Stimulated activated naive CD8-positive, alpha-beta T cell treated with anti-CD3 and anti-CD28 coated beads, Interleukin-15, Interleukin-2, amounts not matched to agents 100 ng/mL and 50 ng/mL, for 24 hours (primary cell): ENCODE results near the gene MAGI1.
"Not testable (repeated sequence)": the region's sequence is repeated elsewhere in the genome, so short reads cannot be mapped to it uniquely, and the experiment has no call there.

Experiments used
- H3K27ac Mint-ChIP-seq: one replicate; pipeline ENCODE4 v1.8.0; 2021; ENCODE audit warnings: mild to moderate bottlenecking, mixed read lengths
- H3K27me3 Mint-ChIP-seq: one replicate; pipeline ENCODE4 v1.8.0; 2021; ENCODE audit warnings: mixed read lengths
- H3K36me3 Mint-ChIP-seq: one replicate; pipeline ENCODE4 v1.8.0; 2021; ENCODE audit warnings: low read depth, mixed read lengths
- H3K4me1 Mint-ChIP-seq: one replicate; pipeline ENCODE4 v1.8.0; 2021; ENCODE audit warnings: low read depth, mixed read lengths
- H3K4me3 Mint-ChIP-seq: one replicate; pipeline ENCODE4 v1.8.0; 2021; ENCODE audit warnings: mild to moderate bottlenecking, mixed read lengths
- H3K9me3 Mint-ChIP-seq: one replicate; pipeline ENCODE4 v1.8.0; 2021; ENCODE audit warnings: mixed read lengths

MAGI1 gene

DNA sequence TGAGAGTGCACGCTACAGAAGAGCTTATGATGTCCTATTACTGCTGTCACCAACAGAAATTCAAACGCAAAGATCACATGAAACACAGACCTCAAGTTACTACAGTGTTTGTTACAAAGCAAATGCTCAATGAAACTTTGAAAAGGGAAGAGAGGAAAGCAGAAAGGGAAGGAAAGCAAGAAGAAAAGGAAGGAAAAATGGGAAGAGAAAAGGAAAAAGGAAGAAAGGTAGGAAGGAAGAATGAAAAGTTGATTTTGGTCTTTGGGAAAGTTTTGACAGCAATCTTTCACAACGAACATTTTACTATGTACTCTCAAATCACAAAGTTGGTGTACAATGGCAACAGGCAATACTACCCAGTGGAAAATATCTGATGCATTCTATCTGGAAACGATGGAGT, 514.8 kb downstream of the MAGI1 start:
- Mint-ChIP-seq H3K9me3 (no peaks in the 10 kb centered on the region), H3K36me3 (no peaks in the 10 kb centered on the region), H3K27me3 (no peaks in the 10 kb centered on the region), H3K4me3 (no peak overlapping the region), H3K4me1 (no peaks in the 10 kb centered on the region), H3K27ac (no peak overlapping the region)

DNA sequence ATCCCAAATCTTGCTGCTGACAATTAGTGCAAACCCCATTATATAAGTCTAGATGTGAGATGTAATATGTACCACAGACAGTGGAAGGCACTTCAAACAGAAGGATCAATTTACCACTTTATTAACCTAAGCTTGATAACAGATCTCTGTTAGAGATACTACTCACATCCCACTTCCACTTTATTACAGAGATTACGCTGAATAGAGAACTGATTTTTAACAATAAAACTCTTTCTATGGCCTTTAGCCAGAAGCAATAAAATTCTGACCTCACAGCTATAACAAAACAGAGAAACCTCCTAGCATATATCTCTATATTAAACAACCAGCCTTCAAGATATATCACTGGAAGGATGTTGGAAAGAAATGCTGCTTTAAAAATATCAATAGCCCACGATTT, 517.7 kb downstream of the MAGI1 start:
- Mint-ChIP-seq H3K36me3 (no peaks in the 10 kb centered on the region), H3K4me3 (no peak overlapping the region), H3K4me1 (no peaks in the 10 kb centered on the region), H3K27ac (no peak overlapping the region), H3K9me3 (peaks cover 8% of the 10 kb centered on the region), H3K27me3 (no peaks in the 10 kb centered on the region)

DNA sequence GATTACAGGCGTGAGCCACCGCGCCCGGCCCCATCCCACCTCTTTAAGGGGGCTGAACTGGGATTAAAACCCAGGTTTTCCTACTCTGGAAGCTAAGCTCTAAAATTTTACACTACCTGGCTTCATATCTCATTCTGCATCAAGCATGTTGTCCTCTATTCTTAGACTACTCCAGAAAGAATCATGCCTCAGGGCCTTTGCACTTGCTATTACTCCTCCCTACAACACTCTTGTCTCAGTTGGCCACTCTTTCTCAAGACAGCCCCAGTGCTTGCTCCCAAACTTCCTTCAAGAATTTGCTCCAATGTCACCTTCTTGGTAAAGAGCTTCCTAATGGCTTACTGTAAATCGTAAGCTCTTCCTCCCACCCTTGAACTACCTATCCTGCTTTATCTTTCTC, 521.7 kb downstream of the MAGI1 start:
- Mint-ChIP-seq H3K27ac (no peak overlapping the region), H3K4me1 (no peaks in the 10 kb centered on the region), H3K36me3 (no peaks in the 10 kb centered on the region), H3K4me3 (no peak overlapping the region), H3K27me3 (no peaks in the 10 kb centered on the region), H3K9me3 (peaks cover 8% of the 10 kb centered on the region)

DNA sequence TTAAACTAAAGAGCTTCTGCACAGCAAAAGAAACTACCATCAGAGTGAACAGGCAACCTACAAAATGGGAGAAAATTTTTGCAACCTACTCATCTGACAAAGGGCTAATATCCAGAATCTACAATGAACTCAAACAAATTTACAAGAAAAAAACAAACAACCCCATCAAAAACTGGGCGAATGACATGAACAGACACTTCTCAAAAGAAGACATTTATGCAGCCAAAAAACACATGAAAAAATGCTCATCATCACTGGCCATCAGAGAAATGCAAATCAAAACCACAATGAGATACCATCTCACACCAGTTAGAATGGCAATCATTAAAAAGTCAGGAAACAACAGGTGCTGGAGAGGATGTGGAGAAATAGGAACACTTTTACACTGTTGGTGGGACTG, 524.4 kb downstream of the MAGI1 start:
- H3K36me3 Mint-ChIP-seq, H3K9me3 Mint-ChIP-seq, H3K27me3 Mint-ChIP-seq, H3K4me3 Mint-ChIP-seq, H3K4me1 Mint-ChIP-seq, H3K27ac Mint-ChIP-seq: not testable (repeated sequence)

DNA sequence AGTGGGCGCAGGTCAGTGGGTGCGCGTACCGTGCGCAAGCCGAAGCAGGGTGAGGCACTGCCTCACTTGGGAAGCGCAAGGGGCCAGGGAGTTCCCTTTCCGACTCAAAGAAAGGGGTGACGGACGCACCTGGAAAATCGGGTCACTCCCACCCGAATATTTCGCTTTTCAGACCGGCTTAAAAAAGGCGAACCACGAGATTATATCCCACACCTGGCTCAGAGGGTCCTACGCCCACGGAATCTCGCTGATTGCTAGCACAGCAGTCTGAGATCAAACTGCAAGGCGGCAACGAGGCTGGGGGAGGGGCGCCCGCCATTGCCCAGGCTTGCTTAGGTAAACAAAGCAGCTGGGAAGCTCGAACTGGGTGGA, 529.3 kb downstream of the MAGI1 start:
- H3K9me3 Mint-ChIP-seq, H3K4me3 Mint-ChIP-seq, H3K36me3 Mint-ChIP-seq, H3K27me3 Mint-ChIP-seq, H3K27ac Mint-ChIP-seq, H3K4me1 Mint-ChIP-seq: not testable (repeated sequence)

DNA sequence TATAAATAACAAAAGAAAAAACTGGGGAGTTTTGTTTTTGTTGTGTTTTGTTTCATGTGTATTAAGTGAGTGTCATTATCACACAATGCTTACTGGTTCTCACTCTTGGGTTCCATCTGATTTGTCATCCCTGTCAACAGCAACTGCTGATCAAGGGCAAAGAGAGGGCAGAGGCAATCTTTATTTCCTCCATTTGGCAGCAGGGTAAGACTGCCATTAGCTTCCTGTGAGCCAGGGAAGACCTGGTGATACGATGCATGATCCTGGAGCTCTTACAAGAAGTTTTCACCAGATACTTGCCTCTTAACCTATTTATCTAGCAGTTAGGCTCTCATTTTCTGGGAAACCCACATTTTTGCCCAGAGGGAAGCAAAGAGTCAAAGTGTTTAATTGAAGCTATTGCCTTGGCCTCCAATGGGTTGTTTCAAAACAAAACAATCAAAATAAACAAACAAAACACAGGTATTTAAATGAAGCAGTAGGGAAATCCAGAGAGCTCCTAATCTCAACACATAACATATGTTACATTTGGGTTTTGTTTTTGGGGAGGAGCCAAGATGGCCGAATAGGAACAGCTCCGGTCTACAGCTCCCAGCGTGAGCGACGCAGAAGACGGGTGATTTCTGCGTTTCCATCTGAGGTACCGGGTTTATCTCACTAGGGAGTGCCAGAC, 529.8 kb downstream of the MAGI1 start:
- Mint-ChIP-seq H3K9me3 (no peaks in the 10 kb centered on the region), H3K4me3 (no peak overlapping the region), H3K36me3 (no peaks in the 10 kb centered on the region), H3K27ac (no peak overlapping the region), H3K4me1 (no peaks in the 10 kb centered on the region), H3K27me3 (no peaks in the 10 kb centered on the region)

DNA sequence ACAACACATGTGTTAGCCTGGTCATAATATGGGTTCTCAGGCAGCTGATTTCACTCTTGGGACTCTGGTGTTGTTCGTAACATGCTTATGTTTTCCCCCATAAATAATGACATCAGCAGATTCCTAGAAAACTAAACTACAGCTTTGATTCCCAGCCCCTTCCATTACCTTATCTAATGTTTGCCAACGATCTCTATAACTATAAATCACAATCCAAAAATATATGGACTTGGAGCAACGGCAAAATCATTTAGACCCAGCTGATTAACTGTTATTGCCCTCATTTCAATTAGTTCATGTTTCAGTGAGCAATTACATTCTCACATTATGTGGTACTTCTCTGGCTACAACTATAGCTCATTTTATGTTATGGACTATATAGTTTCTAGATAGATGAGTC, 531.3 kb downstream of the MAGI1 start:
- H3K27ac Mint-ChIP-seq = no peak overlapping the region

DNA sequence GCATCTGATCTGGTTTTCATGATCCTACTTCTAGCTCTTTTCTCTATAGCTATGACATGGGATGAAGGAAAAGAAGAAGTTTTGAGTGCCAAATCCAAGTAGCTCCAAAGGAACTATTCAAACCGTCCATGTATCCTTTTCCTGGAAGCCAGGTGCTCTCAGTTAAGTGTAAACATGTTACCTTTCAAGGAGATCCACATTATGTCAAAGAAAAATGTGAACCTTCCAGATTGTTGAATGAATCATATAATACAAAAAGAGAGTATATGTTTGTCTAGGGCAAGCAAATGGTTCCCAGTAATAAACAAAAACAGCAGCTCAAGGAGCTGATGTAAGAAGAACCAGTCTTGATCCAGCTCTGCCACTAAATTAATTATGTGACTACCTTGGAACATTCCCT, 534.9 kb downstream of the MAGI1 start:
- no peaks in the 10 kb centered on the region for H3K4me1 Mint-ChIP-seq
- H3K27ac Mint-ChIP-seq = no peak overlapping the region
- H3K36me3 Mint-ChIP-seq = no peaks in the 10 kb centered on the region
- H3K9me3 Mint-ChIP-seq = no peaks in the 10 kb centered on the region
- no peaks in the 10 kb centered on the region for H3K27me3 Mint-ChIP-seq
- H3K4me3 Mint-ChIP-seq = no peak overlapping the region

More for the DNA sequence above, 531.3 kb downstream of the MAGI1 start:
- Mint-ChIP-seq H3K36me3 (no peaks in the 10 kb centered on the region), H3K4me3 (no peak overlapping the region), H3K9me3 (no peaks in the 10 kb centered on the region), H3K27me3 (no peaks in the 10 kb centered on the region), H3K4me1 (no peaks in the 10 kb centered on the region)

DNA sequence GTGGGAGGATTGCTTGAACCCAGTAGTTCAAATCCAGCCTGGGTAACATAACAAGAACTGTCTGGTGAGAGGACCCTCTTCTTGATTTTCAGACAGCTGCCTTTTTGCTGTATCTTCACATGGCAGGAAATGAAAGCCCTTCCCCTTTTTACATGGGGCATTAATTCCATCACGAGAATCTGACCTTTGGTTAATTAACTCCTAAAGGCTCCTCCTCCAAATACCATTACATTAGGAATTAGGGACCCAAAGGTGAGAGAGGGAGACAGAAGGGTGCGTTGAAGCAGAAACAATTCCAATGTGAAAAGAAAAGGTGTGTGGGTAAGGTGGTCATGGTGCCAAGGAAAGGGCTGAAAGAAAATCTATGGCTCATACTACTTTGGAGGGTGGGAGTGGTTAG, 536.2 kb downstream of the MAGI1 start:
- Mint-ChIP-seq H3K9me3 (no peaks in the 10 kb centered on the region), H3K4me3 (no peak overlapping the region), H3K36me3 (no peaks in the 10 kb centered on the region), H3K27ac (no peak overlapping the region), H3K27me3 (no peaks in the 10 kb centered on the region), H3K4me1 (no peaks in the 10 kb centered on the region)

DNA sequence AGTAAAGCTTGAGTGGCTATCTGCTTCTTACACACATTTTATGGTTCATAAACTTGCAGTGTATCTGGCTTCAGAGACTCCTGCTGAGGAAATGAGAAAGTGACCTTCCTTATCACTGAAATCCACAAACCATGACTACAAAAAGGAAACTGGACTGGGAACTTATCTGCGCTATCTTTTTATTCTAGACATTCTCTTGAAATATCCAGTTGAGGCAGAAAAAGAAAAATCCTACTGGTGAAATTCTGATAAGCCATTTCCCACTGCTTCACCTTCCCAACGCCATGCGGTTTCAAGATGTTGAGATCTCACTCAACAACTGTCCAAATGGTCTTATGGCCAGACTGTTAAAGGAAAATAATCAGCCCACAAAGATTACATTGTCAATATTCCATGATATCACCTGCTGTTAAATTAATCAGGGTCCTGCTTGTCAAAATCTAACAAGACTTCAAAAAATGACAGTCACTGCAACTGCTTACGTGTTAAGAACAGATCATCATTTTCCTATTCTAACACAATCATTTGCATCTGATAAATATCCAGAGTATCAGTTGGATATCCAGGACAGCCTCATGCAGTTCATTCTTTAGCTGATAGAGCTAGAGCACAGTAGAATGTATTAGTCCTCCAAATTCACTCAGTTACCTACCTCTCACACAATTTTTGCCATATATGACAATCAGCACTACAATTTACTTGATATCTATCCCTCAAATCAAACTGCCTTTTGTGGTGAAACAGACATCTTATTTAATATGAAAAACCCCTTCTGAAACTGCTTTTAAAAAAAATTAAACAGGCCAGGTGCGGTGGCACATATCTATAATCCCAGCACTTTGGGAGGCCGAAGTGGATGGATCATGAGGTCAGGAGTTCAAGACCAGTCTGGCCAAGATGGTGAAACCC, 538.1 kb downstream of the MAGI1 start:
- Mint-ChIP-seq H3K4me3 (no peak overlapping the region), H3K9me3 (peaks cover 5% of the 10 kb centered on the region), H3K4me1 (no peaks in the 10 kb centered on the region), H3K27ac (no peak overlapping the region), H3K36me3 (no peaks in the 10 kb centered on the region), H3K27me3 (no peaks in the 10 kb centered on the region)

DNA sequence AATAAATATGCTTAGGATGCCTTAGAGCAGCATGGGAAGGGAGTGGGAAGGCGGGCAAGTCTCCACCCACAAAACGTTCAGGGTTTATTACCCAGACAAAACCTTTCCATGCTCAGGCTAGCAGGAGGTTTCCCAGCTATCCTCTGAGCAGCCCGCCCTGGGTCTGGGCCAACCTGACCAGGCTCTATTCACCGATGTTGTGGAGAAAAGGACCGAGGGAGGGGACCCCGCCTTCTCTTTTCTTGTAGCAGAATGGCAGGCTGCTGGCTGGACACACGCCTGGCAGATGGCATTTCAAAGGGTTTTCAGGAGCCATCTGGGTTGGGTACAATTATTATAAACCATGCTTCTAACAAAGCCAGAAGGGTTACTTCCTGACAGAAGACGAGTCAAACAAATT, 540.9 kb downstream of the MAGI1 start:
- Mint-ChIP-seq H3K9me3 (peaks cover 5% of the 10 kb centered on the region), H3K27ac (no peak overlapping the region), H3K36me3 (no peaks in the 10 kb centered on the region), H3K4me1 (no peaks in the 10 kb centered on the region), H3K27me3 (no peaks in the 10 kb centered on the region), H3K4me3 (no peak overlapping the region)

DNA sequence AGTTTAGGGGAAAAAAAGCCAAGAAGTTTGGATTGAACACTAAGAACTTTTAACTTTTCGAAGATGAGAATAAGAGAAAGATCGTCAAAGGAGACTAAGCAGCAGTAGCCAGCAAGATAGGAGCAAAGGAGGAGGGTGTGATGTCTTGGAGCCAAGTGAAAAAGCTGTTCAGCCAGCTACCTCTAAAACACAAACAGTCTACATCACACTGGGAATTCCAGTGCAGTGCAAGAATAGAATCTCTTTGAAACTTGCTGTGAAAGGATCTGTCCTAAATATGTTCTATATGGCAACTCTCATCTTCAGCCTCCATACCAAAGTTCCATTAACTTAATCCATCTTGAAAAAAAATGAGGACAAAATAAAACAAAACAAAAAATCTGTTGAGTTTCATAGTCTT, 541.5 kb downstream of the MAGI1 start:
- H3K9me3 Mint-ChIP-seq = peaks cover 5% of the 10 kb centered on the region
- no peaks in the 10 kb centered on the region for H3K27me3 Mint-ChIP-seq
- no peak overlapping the region for H3K4me3 Mint-ChIP-seq
- H3K27ac Mint-ChIP-seq = no peak overlapping the region
- H3K36me3 Mint-ChIP-seq = no peaks in the 10 kb centered on the region
- H3K4me1 Mint-ChIP-seq = no peaks in the 10 kb centered on the region

DNA sequence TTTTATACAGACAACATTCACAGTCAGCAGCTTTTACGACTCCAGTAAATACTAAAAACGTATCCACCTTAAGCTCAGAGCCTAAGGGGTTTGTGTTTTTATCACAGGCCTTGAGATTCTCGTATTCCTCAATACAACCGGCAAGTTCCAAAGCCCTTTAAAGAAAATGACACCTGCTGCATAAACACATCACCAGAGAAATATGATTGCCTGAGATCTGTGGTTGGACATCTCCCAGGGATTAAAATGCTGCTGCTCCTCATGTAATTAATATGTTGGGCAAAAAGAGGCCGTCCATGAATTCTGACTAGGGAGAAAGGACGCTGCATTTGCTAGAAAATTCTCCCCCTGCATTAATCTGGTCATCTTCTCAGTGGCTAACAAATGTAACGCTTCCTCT, 544.8 kb downstream of the MAGI1 start:
- Mint-ChIP-seq H3K4me1 (no peaks in the 10 kb centered on the region), H3K27ac (no peak overlapping the region), H3K27me3 (no peaks in the 10 kb centered on the region), H3K4me3 (no peak overlapping the region), H3K36me3 (no peaks in the 10 kb centered on the region), H3K9me3 (peaks cover 10% of the 10 kb centered on the region)

DNA sequence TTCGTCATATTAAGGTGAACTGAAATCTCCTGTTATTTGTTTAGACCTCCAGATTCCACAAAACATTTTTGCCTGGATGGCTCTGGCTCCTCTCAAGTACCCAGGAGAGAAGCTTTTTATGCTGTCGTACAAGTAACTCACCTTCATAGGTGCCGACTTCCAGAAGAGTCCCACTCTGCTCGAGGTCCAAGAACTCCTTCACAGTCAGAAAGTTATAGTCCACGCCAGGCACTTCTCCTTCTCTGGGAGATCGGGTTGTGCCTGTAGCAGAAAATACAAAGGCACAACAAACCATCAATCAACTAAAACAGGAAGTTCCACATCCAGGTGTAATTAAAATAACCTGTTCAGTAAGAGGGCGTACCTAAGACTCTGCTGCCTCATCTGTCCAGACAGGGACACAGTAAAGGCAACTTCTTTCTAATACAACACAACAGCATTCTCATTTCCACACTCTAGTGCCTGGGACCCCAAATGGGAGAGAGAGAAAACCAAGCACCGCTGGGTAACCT, 545.3 kb downstream of the MAGI1 start:
- Mint-ChIP-seq H3K4me1 (no peaks in the 10 kb centered on the region), H3K4me3 (no peak overlapping the region), H3K27ac (no peak overlapping the region), H3K9me3 (peaks cover 10% of the 10 kb centered on the region), H3K27me3 (no peaks in the 10 kb centered on the region), H3K36me3 (no peaks in the 10 kb centered on the region)

DNA sequence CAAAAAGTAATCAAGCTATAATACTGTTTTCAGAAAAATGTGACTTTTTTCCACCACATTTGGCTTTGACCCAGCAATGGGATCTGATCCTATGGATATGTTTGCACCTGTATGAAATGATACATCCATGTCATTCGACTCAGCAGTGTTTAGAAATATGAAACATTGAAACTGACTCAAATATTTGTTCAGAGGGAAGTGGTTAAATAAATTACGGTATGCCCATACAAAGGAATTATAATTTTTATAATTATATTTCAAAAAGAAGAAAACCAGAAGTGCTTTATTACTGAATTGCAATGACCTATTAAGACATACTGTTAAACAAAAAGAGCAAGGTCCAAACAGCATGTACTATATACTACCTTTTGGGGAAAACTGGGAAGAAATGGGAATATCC, 546.5 kb downstream of the MAGI1 start:
- H3K9me3 Mint-ChIP-seq = peaks cover 10% of the 10 kb centered on the region
- H3K27ac Mint-ChIP-seq = no peak overlapping the region
- H3K27me3 Mint-ChIP-seq = no peaks in the 10 kb centered on the region
- H3K4me1 Mint-ChIP-seq = no peaks in the 10 kb centered on the region
- no peaks in the 10 kb centered on the region for H3K36me3 Mint-ChIP-seq
- no peak overlapping the region for H3K4me3 Mint-ChIP-seq
